PC-9 (cell line): ENCODE data around the gene HSD17B11.

Source experiments
- CTCF ChIP-seq: fragments of 200-600 bp; sonication (generic); conservative IDR thresholded peaks from 2 replicates; pipeline ENCODE4 v1.6.1; 2017; ENCODE audit warnings: mixed run types, antibody characterized with exemption, mild to moderate bottlenecking, moderate library complexity
- EZH2 ChIP-seq: fragments of 200-600 bp; sonication (generic); IDR thresholded peaks from 2 replicates; pipeline ENCODE4 v1.8.0; 2017; ENCODE audit warnings: antibody characterized with exemption, low read depth

GRCh38 chr4:87377816-87378215 lies 13.2 kb downstream of the HSD17B11 start:
- no peak for TF ChIP-seq CTCF
- no peak for TF ChIP-seq EZH2
